K562 (cell line): Measurements from ENCODE around the gene LYRM7. TPM values are rescaled to one million over a fixed set of nuclear protein-coding genes. Genes with fewer than 3 reads are reported as not detected.

ENCODE experiments used
- ATAC-seq: fragments of 200-7000 bp; cut with Tn5 transposase; 3 replicates; pipeline ENCODE4 v1.9.1; 2020; ENCODE audit warnings: moderate library complexity
- BruUV-seq: library from RNA; stranded (reverse); fragments of 400-500 nt; replicated peaks from 2 replicates; lab custom pipeline; 2021; lab: Mats Ljungman, UMichigan
- CTCF ChIA-PET: fragments of 300-600 bp; formaldehyde crosslinking; extraction: SDS; loops from one replicate; lab custom pipeline; 2021; ENCODE audit warnings: low intra/inter-chr PET ratio; lab: Yijun Ruan, JAX
- POLR2A ChIA-PET: fragments of 300-600, 350-650 bp; sonication (Branson Sonifier 250); formaldehyde crosslinking; extraction: SDS; loops from one replicate; lab custom pipeline; 2021; ENCODE audit warnings: antibody characterized with exemption, inconsistent platforms; lab: Yijun Ruan, JAX
- DNase-seq, 4 experiments: peaks; one replicate each; pipeline versions ENCODE4 v3.0.0 to v3.0.0-alpha.2; 2011 to 2018; ENCODE audit warnings: low spot score in 3 of 4, mixed read lengths in 3 of 4; ENCODE audit errors: extremely low read depth in 1 of 4
- FAIRE-seq: peaks from 2 replicates; lab custom pipeline; 2011; peaks lifted over from hg19 to GRCh38; lab: Jason Lieb, UNC
- H2AFZ ChIP-seq: 2 replicates; pipeline ENCODE4 v1.6.0; 2011; ENCODE audit warnings: low read depth, low read length, control low read depth, inconsistent platforms
- H3K27ac ChIP-seq: fragments of 200-600 bp; 3 replicates; pipeline ENCODE4 v1.8.0; 2011; ENCODE audit warnings: low read depth, mild to moderate bottlenecking, control low read depth, inconsistent platforms, low read length, moderate library complexity, mixed read lengths; ENCODE audit errors: extremely low read depth
- H3K27me3 ChIP-seq, 2 experiments: fragments of 300-600 bp in 1 of 2; 2 replicates in 1 of 2; 3 replicates in 1 of 2; pipeline versions ENCODE4 v1.6.0 to v1.8.0; 2011; ENCODE audit warnings: inconsistent platforms in 2 of 2, low read length in 2 of 2, mild to moderate bottlenecking in 1 of 2, mixed read lengths in 1 of 2, moderate library complexity in 1 of 2; ENCODE audit not compliant: control insufficient read depth in 2 of 2, insufficient read depth in 2 of 2
- H3K36me3 ChIP-seq: fragments of 300-600 bp; 3 replicates; pipeline ENCODE4 v1.8.0; 2011; ENCODE audit warnings: mild to moderate bottlenecking, low read length, inconsistent platforms; ENCODE audit not compliant: control insufficient read depth, insufficient read depth
- H3K4me1 ChIP-seq, 2 experiments: fragments of 200-600 bp in 1 of 2; replicated peaks in 1 of 2; 2 replicates in 1 of 2; 3 replicates in 1 of 2; pipeline versions ENCODE4 v1.5.1 to v1.8.0; 2011; ENCODE audit warnings: inconsistent platforms in 2 of 2, low read length in 2 of 2, mild to moderate bottlenecking in 1 of 2, mixed read lengths in 1 of 2, moderate library complexity in 1 of 2; ENCODE audit not compliant: control insufficient read depth in 2 of 2, insufficient read depth in 2 of 2
- H3K4me2 ChIP-seq: 2 replicates; pipeline ENCODE4 v1.6.1; 2011; ENCODE audit warnings: low read length, control low read depth, inconsistent platforms, mixed read lengths; ENCODE audit not compliant: insufficient read depth
- H3K4me3 ChIP-seq: fragments of 200-600 bp; sonication (generic), shearing (Covaris generic); 2 replicates; pipeline ENCODE4 v1.5.1; 2016; ENCODE audit warnings: control low read depth, inconsistent platforms
- H3K79me2 ChIP-seq: fragments of 200-600 bp; 3 replicates; pipeline ENCODE4 v1.8.0; 2011; ENCODE audit warnings: low read length, inconsistent platforms; ENCODE audit not compliant: control insufficient read depth, insufficient read depth
- H3K9ac ChIP-seq, 2 experiments: 2 replicates each; pipeline versions ENCODE4 v1.6.0 to v1.6.1; 2011; ENCODE audit warnings: low read depth in 2 of 2, low read length in 2 of 2, control low read depth in 1 of 2, inconsistent platforms in 1 of 2, mild to moderate bottlenecking in 1 of 2, mixed read lengths in 1 of 2; ENCODE audit not compliant: insufficient read depth in 1 of 2
- H3K9me1 ChIP-seq: one replicate; pipeline ENCODE4 v1.6.0; 2011; ENCODE audit warnings: inconsistent platforms, mild to moderate bottlenecking, low read length, moderate library complexity; ENCODE audit not compliant: control insufficient read depth, insufficient read depth
- H3K9me3 ChIP-seq: replicated peaks from 2 replicates; pipeline ENCODE4 v1.5.1; 2011; ENCODE audit warnings: low read depth, low read length, inconsistent platforms; ENCODE audit not compliant: control insufficient read depth, insufficient read depth
- H4K20me1 ChIP-seq: replicated peaks from 2 replicates; pipeline ENCODE4 v1.6.1; 2011; ENCODE audit warnings: low read length, inconsistent platforms, mixed read lengths; ENCODE audit not compliant: control insufficient read depth, insufficient read depth
- CHAMP1 ChIP-seq: fragments of 450-650 bp; IDR thresholded peaks from 2 replicates; pipeline ENCODE4 v1.6.1; 2016; ENCODE audit warnings: mild to moderate bottlenecking
- CREB3L1 ChIP-seq: fragments of 450-650 bp; IDR thresholded peaks from 2 replicates; pipeline ENCODE4 v1.6.1; 2014; ENCODE audit warnings: low read depth, mild to moderate bottlenecking, moderate library complexity, borderline replicate concordance
- MAFF ChIP-seq: IDR thresholded peaks from 2 replicates; pipeline ENCODE4 v1.6.1; 2012; ENCODE audit warnings: low read length, improper control_type of control experiment
- MAFG ChIP-seq: fragments of 450-650 bp; conservative IDR thresholded peaks from 2 replicates; pipeline ENCODE4 v1.6.1; 2016; ENCODE audit warnings: missing genetic modification characterization, missing compliant biosample characterization
- MAFK ChIP-seq: IDR thresholded peaks from 2 replicates; pipeline ENCODE4 v1.6.1; 2011; ENCODE audit warnings: low read length, improper control_type of control experiment
- MLLT1 ChIP-seq, 2 experiments: fragments of 450-650 bp; IDR thresholded peaks; 2 replicates each; pipeline ENCODE4 v1.6.1; 2016
- NCOA6 ChIP-seq: fragments of 450-650 bp; IDR thresholded peaks from 2 replicates; pipeline ENCODE4 v1.6.1; 2017; ENCODE audit warnings: mild to moderate bottlenecking
- SAFB ChIP-seq: fragments of 200-400 bp; formaldehyde crosslinking; IDR thresholded peaks from 2 replicates; pipeline ENCODE4 v1.6.1; 2017; ENCODE audit warnings: low read depth, low read length, borderline replicate concordance
- SREBF1 ChIP-seq: fragments of 150-350 bp; IDR thresholded peaks from 2 replicates; pipeline ENCODE4 v1.6.1; 2014; ENCODE audit warnings: antibody characterized with exemption, low read depth, low read length, borderline replicate concordance
- TAF9B ChIP-seq: fragments of 450-650 bp; IDR thresholded peaks from 2 replicates; pipeline ENCODE4 v1.6.1; 2018; ENCODE audit warnings: mild to moderate bottlenecking; ENCODE audit not compliant: partially characterized antibody
- TCF15 ChIP-seq: fragments of 250-450 bp; sonication (Bioruptor Pico); IDR thresholded peaks from 2 replicates; pipeline ENCODE4 v1.8.0; 2022; ENCODE audit warnings: moderate library complexity, mild to moderate bottlenecking, inconsistent platforms
- THRAP3 ChIP-seq: fragments of 450-650 bp; IDR thresholded peaks from 2 replicates; pipeline ENCODE4 v1.6.1; 2016; ENCODE audit warnings: mild to moderate bottlenecking, inconsistent platforms, borderline replicate concordance
- ZBTB49 ChIP-seq: sonication (generic); formaldehyde crosslinking; IDR thresholded peaks from 2 replicates; pipeline ENCODE4 v1.8.0; 2022; ENCODE audit warnings: missing genetic modification reagents, mild to moderate bottlenecking, borderline replicate concordance
- ZNF134 ChIP-seq: fragments of 250-450 bp; sonication (Bioruptor Pico); conservative IDR thresholded peaks from 2 replicates; pipeline ENCODE4 v1.4.0; 2020
- ZNF316 ChIP-seq: fragments of 450-650 bp; IDR thresholded peaks from 2 replicates; pipeline ENCODE4 v1.6.1; 2016
- ZNF41 ChIP-seq: fragments of 250-450 bp; sonication (Bioruptor Pico); conservative IDR thresholded peaks from 2 replicates; pipeline ENCODE4 v1.4.0; 2020; ENCODE audit warnings: mild to moderate bottlenecking
- in situ Hi-C: fragments of 300-500 bp; cut with MboI; formaldehyde crosslinking; loops from 4 replicates; pipeline ENCODE4 v1.15.0; 2018; ENCODE audit warnings: inconsistent platforms, mixed read lengths
- intact Hi-C: fragments of 100-400 bp; cut with micrococcal nuclease; formaldehyde crosslinking; loops from 2 replicates; pipeline ENCODE4 v1.14.2; 2022
- polyA plus RNA-seq, 8 experiments: library from polyadenylated mRNA; depleted of rRNA in 4 of 8; stranded (reverse) in 5 of 8; unstranded in 3 of 8; fragments of >200 nt; fragmentation: Nextera tagmentation in 2 of 8; fragmentation: Illumina TruSeq in 1 of 8; extraction: Ambion mirVana in 2 of 8; extraction: Trizol in 1 of 8; gene quantifications; 2 replicates each; pipeline versions ENCODE4 v1.2.1 to v1.2.3, GENCODE V29; 2011 to 2014; ENCODE audit warnings: inconsistent platforms in 1 of 8, missing spikeins in 1 of 8
- total RNA-seq, 7 experiments: library from RNA; depleted of rRNA in 6 of 7; stranded (reverse); fragments of >200 nt in 6 of 7; fragmentation: Illumina TruSeq in 2 of 7; extraction: Trizol in 2 of 7; gene quantifications; 2 replicates each; pipeline versions ENCODE4 v1.2.1 to v1.2.3, GENCODE V29; 2011 to 2021; ENCODE audit warnings: low replicate concordance in 1 of 7

The LYRM7 gene
- total and polyA plus RNA-seq, 9 of the 15 experiments (the other 6 are each of a cell fraction or from before 2014, with no cell fraction given) = 16.2 to 70.1 (median 33.3) TPM

- Histone ChIP-seq H3K4me3 (no peak overlapping the region), H4K20me1 (no peaks in the 10 kb centered on the region), H3K79me2 (peaks cover 9% of the 10 kb centered on the region; the same call in 2 of the 3 replicates), H3K9me1 (no peaks in the 10 kb centered on the region), H2AFZ (no peak overlapping the region), H3K27me3 (no peaks in the 10 kb centered on the region), H3K9ac (no peak overlapping the region), H3K27ac (no peak overlapping the region), H3K36me3 (peaks cover 50% of the 10 kb centered on the region), H3K4me1 (peaks cover 0 to 16% of the 10 kb centered on the region in 2 experiments; a peak in 3 of 5 replicates), H3K4me2 (no peak overlapping the region), H3K9me3 (no peaks in the 10 kb centered on the region)
- in situ Hi-C loops (no loop called here), intact Hi-C loops (no loop called here)
- POLR2A ChIA-PET = no interaction called here
- no peak for FAIRE-seq
- DNase-seq = no peak
- no TSS peak for BruUV-seq
- ATAC-seq = no peak
- CTCF ChIA-PET = no interaction called here
- peak; percentile 89 for TF ChIP-seq MAFF
- TF ChIP-seq SAFB = no peak
- peak; percentile 79 for TF ChIP-seq MAFG (tag)
- TF ChIP-seq ZNF41 = no peak
- no peak for TF ChIP-seq NCOA6
- TF ChIP-seq TAF9B = no peak
- no peak for TF ChIP-seq ZBTB49 (CRISPR knock-in tag)
- TF ChIP-seq TCF15 = no peak
- TF ChIP-seq ZNF316 = peak; percentile 92
- TF ChIP-seq MLLT1 (IDR thresholded peaks at IDR 0.05) = no peak
- TF ChIP-seq ZNF134 (CRISPR knock-in tag) = no peak
- peak; percentile 87 for TF ChIP-seq MAFK
- TF ChIP-seq SREBF1 = no peak
- TF ChIP-seq CREB3L1 = no peak
- TF ChIP-seq CHAMP1 = no peak
- TF ChIP-seq THRAP3 = no peak
These were observed 14.9 kb downstream of the LYRM7 start for GRCh38 chr5:131185523-131186104.
